Erythroblast (primary cell): Measurements from ENCODE around the gene METTL26.

ENCODE experiments used
- GATA1 ChIP-seq: IDR thresholded peaks from 2 replicates; pipeline ENCODE4 v1.6.1; 2011; ENCODE audit warnings: low read depth, mild to moderate bottlenecking, control low read depth, low read length, moderate library complexity
- POLR2A ChIP-seq: IDR thresholded peaks from 2 replicates; pipeline ENCODE4 v1.6.1; 2011; ENCODE audit warnings: mild to moderate bottlenecking, low read length

- TF ChIP-seq POLR2A: peak; percentile 69
- TF ChIP-seq GATA1: no peak
Measured at GRCh38 chr16:684071-684794, 48.1 kb upstream of the METTL26 start, which contains the start of gene JMJD8.
